LNCaP clone FGC (cell line): ENCODE data around the gene TMEM95.
A peak's percentile ranks its signal among the peaks of the same experiment; 100 is the strongest.
"Not testable (repeated sequence)": the region's sequence is repeated elsewhere in the genome, so short reads cannot be mapped to it uniquely, and the experiment has no call there.

Experiments
- DNase-seq: peaks from one replicate; pipeline ENCODE4 v3.0.0-alpha.2; 2011; ENCODE audit warnings: low read depth
- H3K4me3 ChIP-seq: 2 replicates; pipeline ENCODE4 v1.5.1; 2011; ENCODE audit warnings: mild to moderate bottlenecking, low read depth, low read length, control low read depth
- CTCF ChIP-seq: IDR thresholded peaks from 2 replicates; pipeline ENCODE4 v1.5.1; 2012; ENCODE audit warnings: mild to moderate bottlenecking; ENCODE audit not compliant: control insufficient read depth, insufficient read depth; ENCODE audit errors: extremely low read depth

Gene TMEM95

DNA sequence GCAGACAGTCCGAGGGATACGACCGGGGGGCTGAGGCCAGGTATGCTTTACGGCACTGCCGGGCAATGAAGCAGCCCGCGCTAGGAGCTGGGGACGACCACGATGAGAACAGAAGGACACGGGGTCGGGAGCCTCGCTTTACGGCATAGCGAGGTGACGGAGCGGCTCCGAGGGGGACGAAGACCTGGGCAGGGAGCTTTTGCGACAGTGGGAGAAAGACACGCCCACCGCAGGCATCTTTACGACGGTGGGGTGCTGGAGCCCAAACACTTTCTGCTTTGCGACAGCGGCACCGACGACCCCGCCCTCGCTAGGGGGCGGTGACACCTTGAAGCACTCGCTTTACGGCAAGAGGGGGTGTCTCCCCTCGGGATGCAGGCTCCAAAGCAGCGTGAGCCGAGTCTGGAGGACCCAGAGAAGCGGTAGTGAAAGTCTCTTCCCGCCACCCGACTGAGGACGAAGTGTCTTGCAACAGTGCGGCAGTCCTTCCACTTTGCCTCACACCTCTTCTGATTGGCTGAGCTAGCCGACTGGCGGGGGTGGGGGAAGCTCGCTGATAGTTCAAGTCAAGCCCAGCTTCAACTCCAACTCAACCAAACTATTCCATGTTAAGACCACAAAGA lies 25.5 kb upstream of the TMEM95 start:
- peak overlapping the region; percentile 82 for H3K4me3 ChIP-seq
- peak; percentile 97 for DNase-seq
- TF ChIP-seq CTCF = no peak

- no peak for TF ChIP-seq CTCF
- DNase-seq = no peak
- peak overlapping the region; percentile 82 for H3K4me3 ChIP-seq
Observed at GRCh38 chr17:7329997-7330637, 24.8 kb upstream of the TMEM95 start.

- no peak for DNase-seq
Observed at GRCh38 chr17:7330638-7331015, 24.3 kb upstream of the TMEM95 start.

DNA sequence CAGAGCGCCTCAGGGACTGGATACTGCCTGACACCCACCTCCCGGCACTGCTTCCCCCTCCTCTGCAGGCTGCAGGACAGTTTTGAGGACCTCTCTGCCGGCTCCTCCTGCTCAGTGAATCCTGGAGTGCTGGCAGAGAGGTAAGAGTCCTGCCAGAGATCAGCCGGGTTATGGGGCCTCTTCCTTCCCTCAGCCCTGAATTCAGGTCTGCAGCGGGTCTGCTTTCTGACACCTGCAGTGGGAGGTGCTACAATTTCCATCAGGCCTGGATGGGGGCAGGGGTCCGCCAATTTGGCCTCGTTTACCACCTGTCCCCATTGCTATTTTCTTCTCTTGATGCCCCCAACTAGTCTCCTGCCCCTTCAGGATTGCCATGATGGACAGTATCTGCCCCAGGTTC lies 22.8 kb upstream of the TMEM95 start:
- no peak for DNase-seq
- no peak overlapping the region for H3K4me3 ChIP-seq
- TF ChIP-seq CTCF = no peak

More at GRCh38 chr17:7330638-7331015, 24.3 kb upstream of the TMEM95 start:
- no peak for TF ChIP-seq CTCF
- peak overlapping the region; percentile 82 for H3K4me3 ChIP-seq

DNA sequence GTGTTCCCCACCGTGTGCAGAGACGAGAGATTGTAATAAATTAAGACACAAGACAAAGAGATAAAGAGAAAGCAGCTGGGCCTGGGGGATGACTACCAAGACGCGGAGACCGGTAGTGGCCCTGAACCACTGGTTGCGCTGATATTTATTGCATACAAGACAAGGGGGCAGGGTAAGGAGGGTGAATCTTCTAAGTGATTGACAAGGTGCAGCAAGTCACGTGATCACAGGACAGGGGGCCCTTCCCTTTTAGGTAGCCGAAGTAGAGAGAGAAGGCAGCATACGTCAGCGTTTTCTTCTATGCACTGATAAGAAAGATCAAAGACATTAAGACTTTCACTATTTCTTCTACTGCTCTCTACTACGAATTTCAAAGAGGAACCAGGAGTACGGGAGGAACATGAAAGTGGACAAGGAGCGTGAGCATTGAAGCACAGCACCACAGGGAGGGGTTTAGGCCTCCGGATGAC lies 22.3 kb upstream of the TMEM95 start:
- DNase-seq, H3K4me3 ChIP-seq: not testable (repeated sequence)

GRCh38 chr17:7334938-7335538 lies 19.9 kb upstream of the TMEM95 start:
- DNase-seq = no peak
- H3K4me3 ChIP-seq = no peak overlapping the region

GRCh38 chr17:7335765-7336164 lies 19.2 kb upstream of the TMEM95 start:
- H3K4me3 ChIP-seq = not testable (repeated sequence)

More at GRCh38 chr17:7334938-7335538, 19.9 kb upstream of the TMEM95 start:
- no peak for TF ChIP-seq CTCF

More at GRCh38 chr17:7335765-7336164, 19.2 kb upstream of the TMEM95 start:
- not testable (repeated sequence) for DNase-seq
